Left hindlimb (tissue), 1 donor: ENCODE measurements around the gene AP1M1.

Source experiments
- DNase-seq: peaks from one replicate; pipeline ENCODE4 v3.0.0-alpha.2; 2018

The AP1M1 gene

DNA sequence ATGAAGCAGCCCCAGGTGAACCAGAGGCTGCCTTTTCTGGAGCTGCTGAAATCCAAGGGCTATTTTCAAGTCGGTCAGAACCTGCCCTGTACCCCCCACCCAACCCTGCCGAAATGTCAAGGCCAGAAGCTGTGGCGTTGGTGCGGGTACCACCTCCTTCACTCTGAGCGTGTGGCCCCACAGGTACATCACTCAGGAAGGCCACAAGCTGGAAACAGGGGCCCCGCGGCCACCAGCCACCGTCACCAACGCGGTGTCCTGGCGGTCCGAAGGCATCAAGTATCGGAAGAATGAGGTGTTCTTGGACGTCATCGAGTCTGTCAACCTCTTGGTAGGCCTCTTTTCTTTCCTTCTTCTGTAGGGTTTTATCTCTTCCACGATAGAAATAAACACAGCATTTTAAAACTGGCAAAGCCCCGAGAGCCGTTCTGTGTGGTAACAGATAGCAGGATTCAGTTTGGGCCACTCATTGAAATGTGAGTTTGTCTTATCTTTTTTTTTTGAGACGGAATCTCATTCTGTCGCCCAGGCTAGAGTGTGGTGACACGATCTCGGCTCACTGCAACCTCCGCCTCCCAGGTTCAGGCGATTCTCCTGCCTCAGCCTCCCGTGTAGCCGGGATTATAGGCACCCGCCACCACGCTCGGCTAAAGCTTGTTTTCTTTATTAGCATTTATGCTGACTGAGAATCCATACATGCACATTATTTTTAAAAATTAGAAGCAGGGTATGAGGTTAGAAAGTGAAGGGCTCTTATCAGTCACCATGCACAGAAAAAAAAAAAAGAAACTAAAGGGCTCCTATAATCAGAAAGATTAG lies 11.3 kb downstream of the AP1M1 start:
- no peak for DNase-seq

GRCh38 chr19:16210168-16210567 lies 12.5 kb downstream of the AP1M1 start:
- DNase-seq: no peak

- no peak for DNase-seq
Measured at GRCh38 chr19:16213076-16213475, 15.4 kb downstream of the AP1M1 start.

DNA sequence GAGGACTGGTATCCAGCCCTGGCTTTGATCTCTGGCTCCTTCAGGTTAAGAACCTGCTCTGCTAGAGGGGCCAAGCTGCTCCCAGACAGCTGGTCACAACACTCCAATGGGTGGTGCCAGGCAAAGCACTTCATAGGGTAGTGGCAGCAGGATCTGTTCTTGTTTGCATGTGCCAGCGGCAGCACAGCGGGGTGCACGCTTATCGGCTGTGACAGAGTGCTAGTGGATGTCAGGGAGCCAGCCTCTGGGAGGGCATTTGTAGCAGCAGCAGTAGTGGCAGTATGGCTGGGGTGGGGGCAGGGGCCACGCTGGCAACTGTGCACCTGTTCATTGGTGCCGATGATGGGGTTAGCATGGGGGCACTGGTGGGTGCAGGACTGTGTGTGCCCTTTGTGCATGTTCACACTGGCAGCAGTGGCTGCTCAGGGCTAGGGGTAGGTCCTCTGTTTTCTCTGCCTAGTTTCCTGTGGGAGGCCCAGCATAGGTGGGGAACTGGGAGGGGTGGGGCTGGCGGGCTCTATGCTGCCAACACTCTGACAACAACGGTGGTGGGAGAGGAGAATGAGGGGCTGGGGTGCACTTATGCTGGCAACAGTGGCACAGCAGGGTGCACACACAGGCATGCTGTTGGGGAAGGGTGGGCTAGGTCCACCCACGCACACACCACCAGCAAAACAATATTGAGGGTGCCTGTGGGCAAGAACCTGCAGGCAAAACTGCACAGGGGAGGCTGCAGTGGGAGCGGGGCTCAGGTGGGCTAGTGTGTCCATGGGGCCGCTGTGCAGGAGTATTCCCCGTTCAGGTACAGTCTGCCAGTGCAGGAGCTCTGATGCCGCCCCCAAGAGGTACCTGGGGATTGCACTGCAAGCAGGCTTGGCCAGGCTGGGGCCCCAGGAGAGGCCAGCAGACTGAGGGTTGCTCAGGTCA lies 19.3 kb downstream of the AP1M1 start:
- DNase-seq: no peak

- no peak for DNase-seq
Measured at GRCh38 chr19:16217716-16218451, 20.2 kb downstream of the AP1M1 start.

DNA sequence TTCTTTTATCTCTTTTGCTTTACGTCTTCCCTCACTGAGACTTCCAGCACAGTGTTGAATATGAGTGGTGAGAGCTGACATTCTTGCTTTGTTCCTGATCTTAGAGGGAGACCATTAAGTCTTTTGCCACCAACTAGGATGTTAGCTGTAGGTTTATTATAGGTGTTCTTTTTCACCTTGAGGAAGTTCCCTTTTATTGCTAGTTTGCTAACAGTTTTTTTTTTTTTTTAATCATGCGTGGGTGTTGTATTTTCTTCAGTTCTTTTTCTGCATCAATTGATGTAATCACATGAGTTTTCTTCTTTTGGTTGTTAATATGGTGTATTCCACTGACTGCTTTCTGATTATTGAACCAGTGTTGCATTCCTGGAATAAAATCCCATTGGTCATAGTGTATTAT lies 21.1 kb downstream of the AP1M1 start:
- no peak for DNase-seq

GRCh38 chr19:16222806-16223205 lies 25.1 kb downstream of the AP1M1 start:
- DNase-seq: no peak

GRCh38 chr19:16223746-16224145 lies 26.0 kb downstream of the AP1M1 start:
- DNase-seq: no peak

- DNase-seq: no peak
Measured at GRCh38 chr19:16224293-16225045, 26.8 kb downstream of the AP1M1 start.

- DNase-seq: no peak
Measured at GRCh38 chr19:16225279-16226183, 27.8 kb downstream of the AP1M1 start.

GRCh38 chr19:16226184-16226591 lies 28.5 kb downstream of the AP1M1 start:
- no peak for DNase-seq

DNA sequence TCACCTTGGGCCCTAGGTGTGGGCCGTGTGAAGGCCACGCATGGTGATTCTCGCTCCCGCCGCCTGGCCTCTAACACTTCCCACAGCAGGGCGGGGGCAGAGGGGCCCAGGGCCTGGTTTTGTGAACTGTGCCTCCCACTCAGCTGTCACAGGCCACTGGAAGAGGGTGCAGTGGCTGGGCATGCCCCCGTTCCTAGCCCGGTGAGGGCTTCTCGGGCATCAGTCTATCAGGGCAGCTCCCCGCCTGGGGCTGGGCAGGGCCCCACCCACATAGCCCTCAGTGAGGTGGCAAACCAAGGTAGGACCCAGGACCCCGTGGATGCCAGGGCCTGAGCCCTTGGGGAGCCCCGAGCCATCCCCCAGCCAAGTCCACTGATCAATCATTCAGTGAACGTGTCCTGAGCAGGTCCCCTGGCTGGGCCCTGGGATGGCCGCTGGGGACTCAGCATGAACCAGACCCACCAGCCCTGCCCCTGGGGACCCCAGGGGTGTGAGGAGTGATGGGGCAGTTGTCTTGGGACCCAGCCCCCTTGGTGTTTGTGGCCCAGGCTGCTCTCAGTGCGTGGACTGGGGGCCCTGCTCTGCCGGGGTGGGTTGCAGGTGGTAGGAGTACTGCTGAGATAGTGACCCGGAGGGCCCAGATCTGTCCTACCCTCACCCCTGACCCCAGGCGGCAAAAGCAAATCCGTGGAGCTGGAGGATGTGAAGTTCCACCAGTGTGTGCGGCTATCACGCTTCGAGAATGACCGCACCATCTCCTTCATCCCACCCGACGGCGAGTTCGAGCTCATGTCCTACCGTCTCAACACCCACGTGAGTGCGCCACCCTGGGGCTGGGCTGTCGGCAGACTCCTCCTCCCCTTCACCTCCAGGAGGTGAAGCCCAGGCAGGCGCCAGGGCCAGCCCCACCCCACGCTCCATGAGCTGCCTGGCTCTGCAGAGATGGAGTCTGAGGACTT lies 29.4 kb downstream of the AP1M1 start:
- no peak for DNase-seq

GRCh38 chr19:16227837-16228636 lies 30.3 kb downstream of the AP1M1 start:
- DNase-seq: no peak

DNA sequence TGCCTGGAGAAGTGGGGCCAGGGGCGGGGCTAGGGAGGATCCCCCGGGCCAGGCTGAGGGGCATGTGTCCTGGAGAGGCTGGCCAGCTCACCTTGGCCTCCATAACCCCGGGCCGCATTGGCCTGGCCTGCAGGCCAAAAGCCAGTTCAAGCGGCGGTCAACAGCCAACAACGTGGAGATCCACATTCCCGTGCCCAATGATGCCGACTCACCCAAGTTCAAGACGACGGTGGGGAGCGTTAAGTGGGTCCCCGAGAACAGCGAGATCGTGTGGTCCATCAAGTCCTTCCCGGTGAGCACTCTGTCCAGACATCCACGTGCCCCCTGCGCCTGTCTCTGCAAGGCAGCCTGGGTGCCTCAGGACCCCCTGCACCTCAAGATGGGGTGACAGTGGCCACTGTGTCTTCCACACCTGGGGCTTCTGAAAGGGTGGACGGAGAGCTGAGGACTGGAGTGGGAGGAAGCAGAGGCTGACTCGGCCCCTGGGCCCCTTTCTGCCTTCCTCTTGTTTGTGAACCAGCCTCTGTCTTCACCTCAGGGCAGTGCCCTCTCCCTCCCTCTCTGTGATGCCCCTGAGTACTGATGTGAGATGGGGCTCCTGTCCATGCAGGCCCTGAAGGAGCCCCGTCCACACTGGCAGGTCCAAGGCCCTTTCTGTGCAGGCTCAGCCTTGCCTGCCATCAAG lies 31.1 kb downstream of the AP1M1 start:
- DNase-seq: no peak

- no peak for DNase-seq
Measured at GRCh38 chr19:16229322-16229641, 31.6 kb downstream of the AP1M1 start.

- no peak for DNase-seq
Measured at GRCh38 chr19:16232127-16232526, 34.4 kb downstream of the AP1M1 start.

DNA sequence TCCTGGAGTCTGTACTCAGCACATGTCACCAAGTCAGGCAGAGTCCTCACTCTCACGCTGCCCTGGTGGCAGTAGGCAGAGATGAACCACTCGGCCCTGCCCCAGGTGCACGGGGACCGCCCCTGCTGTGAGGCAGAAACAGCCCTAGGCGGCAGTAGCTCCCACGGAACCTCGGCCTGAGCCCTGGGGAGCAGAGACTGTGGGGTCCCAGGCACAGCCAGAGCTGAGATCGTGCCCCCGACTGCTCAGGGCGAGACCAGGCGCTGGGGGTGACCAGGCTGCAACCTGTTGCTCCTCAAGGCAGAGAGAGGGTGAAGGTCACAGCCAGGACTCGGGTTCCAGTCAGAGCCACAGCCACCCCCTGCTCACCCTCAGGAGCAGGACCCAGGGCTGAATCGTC lies 34.9 kb downstream of the AP1M1 start:
- DNase-seq: no peak

DNA sequence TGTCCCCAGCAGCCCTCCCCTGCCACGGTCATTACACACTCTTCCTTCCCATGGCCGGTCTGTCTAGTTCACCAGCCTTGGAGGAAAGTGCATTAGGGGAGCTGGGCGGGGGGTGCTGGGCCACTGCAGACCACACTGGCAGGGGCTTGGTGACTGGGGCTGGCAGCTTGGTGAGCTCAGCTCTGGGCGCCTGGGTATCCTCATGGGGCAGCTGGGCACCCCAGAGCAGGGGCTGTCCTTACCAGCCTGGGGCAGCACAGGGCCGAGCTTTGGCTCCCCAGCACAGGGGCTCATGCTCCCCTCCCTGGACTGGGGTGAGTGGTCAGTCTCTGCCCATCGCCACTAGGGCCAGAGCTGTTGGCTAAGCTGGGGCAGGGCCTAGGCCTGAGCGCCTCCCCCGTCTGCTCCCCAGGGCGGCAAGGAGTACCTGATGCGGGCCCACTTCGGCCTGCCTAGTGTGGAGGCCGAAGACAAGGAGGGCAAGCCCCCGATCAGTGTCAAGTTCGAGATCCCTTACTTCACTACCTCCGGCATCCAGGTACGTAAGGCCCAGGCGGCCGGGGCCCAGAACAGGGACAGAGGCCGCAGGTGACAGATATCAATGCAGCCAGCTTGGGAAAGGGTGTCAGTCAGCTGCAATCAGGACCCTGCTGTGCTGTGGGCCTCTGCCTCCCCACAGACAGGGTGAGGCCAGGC lies 35.5 kb downstream of the AP1M1 start:
- DNase-seq: no peak
